Measurements from ENCODE around the gene MAP1LC3A.

MAP1LC3A gene

DNA sequence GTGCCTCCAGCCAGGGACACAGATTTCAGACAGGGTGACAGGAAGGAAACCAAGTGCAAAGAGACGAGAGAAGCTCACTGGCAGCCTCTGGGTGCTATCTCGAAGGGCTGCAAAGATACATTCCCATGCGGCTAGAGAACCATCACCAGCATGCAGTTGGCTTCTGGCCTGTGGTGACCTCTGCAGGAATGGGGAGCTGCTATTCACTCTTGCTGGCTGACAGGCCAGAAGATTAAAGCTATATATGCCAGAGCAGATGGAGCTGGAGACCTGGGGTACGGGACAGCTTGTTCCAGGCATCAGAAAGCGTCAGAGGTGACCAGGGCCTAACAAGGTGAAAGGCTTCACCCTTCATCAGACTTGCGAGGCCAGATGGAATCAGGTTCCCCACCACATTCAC is 20.0 kb downstream of the MAP1LC3A start:
- no peak for DNase-seq

GRCh38 chr20:34579191-34579978 is 20.9 kb downstream of the MAP1LC3A start:
- no peak for DNase-seq

- DNase-seq = no peak
These were observed 21.7 kb downstream of the MAP1LC3A start for GRCh38 chr20:34579979-34580940.

DNA sequence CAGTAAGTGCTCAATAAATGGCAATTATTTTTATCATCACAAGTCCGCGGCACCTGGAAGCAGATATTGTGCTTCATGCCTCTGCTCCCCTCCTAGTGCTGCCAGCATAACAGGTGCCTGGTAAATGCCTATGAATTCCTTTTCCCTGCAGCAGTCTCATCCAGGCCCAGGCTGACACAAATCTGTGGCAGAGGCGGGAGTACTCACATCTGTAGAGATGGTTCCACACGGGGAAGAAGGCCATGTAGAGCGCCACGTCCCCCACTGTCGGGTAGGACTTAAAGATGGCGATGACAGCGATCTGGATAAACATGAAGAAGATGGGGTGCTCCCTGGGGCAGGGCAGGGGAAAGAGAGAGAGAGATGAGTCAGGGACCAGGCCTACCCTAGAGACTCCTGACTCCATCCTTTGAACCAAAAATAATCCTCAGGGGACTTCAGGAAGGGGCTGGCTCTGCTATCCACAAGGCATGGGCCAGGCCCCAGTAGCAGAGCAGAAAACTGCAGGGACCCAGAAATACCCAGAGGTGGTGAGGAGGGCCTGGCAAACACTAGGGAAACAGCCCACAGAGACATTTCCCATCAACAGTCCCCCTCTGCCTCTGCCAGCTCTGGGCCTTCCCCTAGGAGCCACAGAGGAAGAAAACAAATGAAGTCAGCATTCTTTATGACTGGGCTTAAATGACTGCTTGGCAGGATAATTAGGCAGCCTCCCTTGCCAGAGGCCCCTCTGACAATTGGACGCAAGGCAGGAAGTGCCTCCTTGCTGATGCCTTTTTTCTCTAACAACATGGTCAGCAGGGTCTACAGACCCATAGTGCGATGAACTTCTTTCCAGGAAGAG is 23.0 kb downstream of the MAP1LC3A start:
- peak; percentile 44 for DNase-seq

DNA sequence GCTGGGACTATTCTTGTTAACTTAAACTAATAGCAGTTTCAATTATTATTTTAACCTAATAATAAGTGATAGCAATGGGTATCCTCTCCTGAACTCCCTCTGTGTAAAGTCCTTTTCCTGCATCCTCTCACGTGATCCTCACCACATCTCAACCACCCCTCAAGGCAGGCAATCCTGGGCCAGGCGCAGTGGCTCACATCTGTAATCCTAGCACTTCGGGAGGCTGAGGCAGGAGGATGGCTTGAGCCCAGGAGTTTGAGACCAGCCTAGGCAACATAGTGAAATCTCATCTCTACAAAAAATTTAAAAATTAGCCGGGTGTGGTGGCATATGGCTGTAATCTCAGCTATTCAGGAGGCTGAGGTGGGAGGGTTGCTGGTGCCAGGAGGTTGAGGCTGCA is 23.7 kb downstream of the MAP1LC3A start:
- DNase-seq = no peak

DNA sequence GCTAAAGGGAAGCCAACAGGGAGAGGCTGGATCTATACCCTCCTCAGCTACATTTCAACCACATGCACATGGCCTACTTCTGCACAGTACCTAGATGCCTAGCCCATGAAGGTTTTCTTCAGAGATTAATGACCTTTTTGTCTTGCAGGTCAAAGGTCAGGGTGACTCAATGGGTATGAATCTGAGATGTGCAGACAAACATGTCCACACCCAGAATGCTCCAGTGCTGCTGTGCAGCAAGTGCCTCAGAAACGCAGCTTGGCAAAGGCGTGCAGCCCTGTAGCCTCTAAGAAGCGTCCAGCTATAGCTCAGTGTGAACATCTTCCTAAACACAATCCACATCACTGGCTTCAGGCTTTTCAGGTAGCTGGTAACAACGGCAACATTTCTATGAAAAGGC is 24.4 kb downstream of the MAP1LC3A start:
- DNase-seq = no peak

- DNase-seq = no peak
These were observed 25.0 kb downstream of the MAP1LC3A start for GRCh38 chr20:34583544-34583943.

- DNase-seq = no peak
These were observed 26.5 kb downstream of the MAP1LC3A start for GRCh38 chr20:34585019-34585418.

GRCh38 chr20:34586488-34587163 is 28.1 kb downstream of the MAP1LC3A start:
- no peak for DNase-seq

DNA sequence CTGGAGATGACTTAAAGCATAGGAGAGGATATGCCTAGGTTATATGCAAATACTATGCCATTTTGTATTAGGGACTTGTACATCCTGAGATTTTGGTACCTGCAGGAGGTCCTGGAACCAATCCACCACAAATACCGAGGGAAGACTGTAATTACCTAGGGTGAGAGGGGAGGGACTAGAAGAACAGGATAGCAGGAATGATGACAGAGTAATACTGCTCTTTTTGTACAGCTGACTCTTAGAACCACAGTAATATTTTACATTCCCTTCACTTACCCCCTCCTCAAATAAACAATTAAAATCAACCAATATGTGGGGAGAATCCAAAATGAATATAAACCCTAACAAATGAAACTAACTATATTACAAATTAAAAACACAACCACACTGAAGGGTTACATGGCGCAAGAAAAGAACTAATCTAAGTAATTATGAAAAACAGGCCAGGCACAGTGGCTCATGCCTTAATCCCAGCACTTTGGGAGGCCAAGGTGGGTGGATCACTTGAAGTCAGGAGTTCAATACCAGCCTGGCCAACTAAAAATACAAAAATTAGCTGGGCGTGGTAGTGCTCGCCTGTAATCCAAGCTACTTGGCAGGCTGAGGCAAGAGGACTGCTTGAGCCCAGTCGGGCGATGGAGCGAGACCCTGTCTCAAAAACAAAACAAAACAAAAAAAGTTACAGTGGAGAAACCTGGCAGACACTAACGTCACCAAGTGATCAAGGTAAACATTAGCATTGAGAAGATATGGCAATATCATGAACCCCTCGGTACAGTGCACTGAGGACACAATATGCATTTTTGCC is 37.1 kb downstream of the MAP1LC3A start:
- no peak for DNase-seq

DNA sequence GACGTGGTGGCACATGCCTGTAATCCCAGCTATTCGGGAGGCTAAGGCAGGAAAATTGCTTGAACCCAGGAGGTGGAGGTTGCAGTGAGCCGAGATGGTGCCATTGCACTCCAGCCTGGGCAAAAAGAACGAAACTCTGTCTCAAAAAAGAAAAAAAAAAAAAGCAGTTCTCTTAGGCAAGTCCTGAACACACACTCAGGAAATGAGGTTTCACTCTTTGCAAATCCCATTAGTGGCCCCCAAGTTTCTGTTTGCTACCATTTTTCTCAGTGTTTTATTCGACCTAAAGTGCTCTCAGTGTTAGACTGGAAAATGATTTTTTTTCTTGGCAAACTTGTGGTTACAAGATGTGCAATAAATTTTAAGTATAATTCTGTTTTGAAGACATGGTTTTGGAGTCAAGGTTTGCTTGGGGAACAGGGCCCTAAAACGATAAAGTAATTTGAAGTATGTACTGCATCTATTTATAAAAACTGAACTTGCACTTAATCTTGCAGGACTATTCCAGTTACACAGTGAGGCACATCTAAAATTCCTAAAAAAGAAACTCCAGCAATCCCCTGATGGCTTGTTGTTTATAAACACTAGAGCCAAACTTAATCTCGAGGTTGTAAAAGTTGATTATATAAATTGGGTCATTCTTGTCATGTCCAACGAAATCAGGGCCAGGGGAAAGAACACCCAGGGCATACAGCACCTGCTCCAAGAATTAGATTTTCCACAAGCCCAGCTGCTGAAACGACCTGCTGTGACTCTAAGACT is 42.6 kb downstream of the MAP1LC3A start:
- no peak for DNase-seq

DNA sequence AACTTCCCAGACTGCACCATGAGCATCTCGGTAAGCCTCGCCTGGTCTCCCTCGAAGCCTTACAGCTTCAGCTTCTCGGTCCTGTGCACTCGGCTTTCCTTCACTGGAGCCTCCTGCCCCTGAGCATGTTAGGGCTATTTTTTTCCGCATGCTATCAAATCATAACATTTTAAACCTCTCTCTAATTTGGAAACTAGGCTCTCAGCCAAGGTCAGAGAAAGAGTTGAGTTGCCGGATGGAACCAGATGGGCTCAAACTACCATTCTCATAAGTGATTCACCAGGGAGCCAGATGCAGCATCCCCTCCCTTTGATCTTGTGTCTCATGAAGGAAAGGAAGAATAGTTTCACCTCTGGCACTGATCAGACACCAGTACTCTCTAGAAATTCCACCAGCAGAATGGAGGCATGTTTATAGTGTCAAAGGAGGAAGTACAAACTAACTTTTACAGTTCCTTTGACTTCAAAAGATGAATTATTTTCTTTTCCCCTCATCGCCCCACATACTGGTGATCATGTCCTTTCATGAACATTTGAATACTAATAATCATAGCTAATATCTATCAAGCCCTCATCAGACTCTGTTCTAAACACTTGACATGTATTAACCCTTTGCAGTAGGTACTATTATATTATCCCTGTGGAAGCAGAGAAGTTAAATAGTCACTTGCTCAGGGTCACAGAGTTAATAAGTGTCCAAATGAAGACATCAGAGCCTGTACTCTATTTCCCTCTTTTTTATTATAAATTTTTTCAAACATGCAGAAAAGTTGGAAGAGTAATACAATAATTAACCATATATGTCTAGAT is 46.7 kb downstream of the MAP1LC3A start:
- DNase-seq = no peak

DNA sequence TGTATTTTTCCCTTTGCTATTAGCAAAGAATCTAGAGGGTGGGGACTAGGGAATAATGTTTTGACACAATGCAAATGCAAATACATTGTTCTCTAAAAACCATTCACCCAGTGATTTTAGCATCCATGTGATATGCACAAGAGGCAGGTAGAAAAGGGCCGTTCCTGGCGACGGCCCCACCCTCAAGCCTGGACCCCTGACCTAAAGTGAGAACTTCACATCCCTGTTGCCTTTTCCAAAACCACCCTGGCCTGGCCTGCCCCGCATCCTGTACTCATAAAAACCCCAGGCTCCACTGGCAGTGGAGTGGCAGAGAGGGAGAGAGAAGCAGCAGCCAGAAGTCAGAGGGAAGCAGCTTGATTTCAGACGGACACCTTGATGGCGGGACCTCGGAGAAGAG is 48.5 kb downstream of the MAP1LC3A start:
- no peak for DNase-seq
